Stimulated activated naive CD8-positive, alpha-beta T cell treated with anti-CD3 and anti-CD28 coated beads, Interleukin-15, amount 100 ng/mL, for 72 hours (primary cell): ENCODE measurements around the gene LRRN2.
"Not testable (repeated sequence)": the region's sequence is repeated elsewhere in the genome, so short reads cannot be mapped to it uniquely, and the experiment has no call there.

Source experiments
- ATAC-seq: fragments of 150-1000 bp; cut with Tn5 transposase; 2 replicates; pipeline ENCODE4 v1.10.0; 2021; ENCODE audit warnings: mild to moderate bottlenecking, moderate library complexity
- DNase-seq, 2 donors: peaks; one replicate each; pipeline ENCODE4 v3.0.0; 2021 to 2022
- H3K27ac Mint-ChIP-seq, 2 donors: one replicate each; pipeline ENCODE4 v1.8.0; 2022; ENCODE audit warnings: mild to moderate bottlenecking in 2 of 2, mixed read lengths in 2 of 2, moderate library complexity in 2 of 2
- H3K27me3 Mint-ChIP-seq: one replicate; pipeline ENCODE4 v1.8.0; 2022; ENCODE audit warnings: mixed read lengths
- H3K4me1 Mint-ChIP-seq: one replicate; pipeline ENCODE4 v1.8.0; 2022; ENCODE audit warnings: mild to moderate bottlenecking, mixed read lengths
- H3K4me3 Mint-ChIP-seq, 2 donors: one replicate each; pipeline ENCODE4 v1.8.0; 2022; ENCODE audit warnings: mild to moderate bottlenecking in 2 of 2, mixed read lengths in 2 of 2, moderate library complexity in 1 of 2
- H3K9me3 Mint-ChIP-seq, 2 donors: one replicate each; pipeline ENCODE4 v1.8.0; 2022; ENCODE audit warnings: mixed read lengths in 2 of 2

Gene LRRN2

GRCh38 chr1:204685236-204686006, at the start of gene LRRN2:
Gene LRRN2, minus strand, starts transcription at chr1:204685738. Its CDS starts 65,746 bp downstream, at chr1:204619992.
- peak within 1 kb of the TSS; percentile 63 to 89 for H3K4me3 Mint-ChIP-seq
- H3K9me3 Mint-ChIP-seq, result no peaks in the 10 kb centered on the region
- H3K27ac Mint-ChIP-seq, result peak within 1 kb of the TSS in 1 of 2 donors; percentile 44
- DNase-seq (no peak), ATAC-seq (peak; percentile 31)
- peaks cover 16% of the 10 kb centered on the region for H3K4me1 Mint-ChIP-seq
- H3K27me3 Mint-ChIP-seq, result peaks cover 60% of the 10 kb centered on the region

GRCh38 chr1:204735042-204735441, 49.5 kb upstream of the LRRN2 start:
- Mint-ChIP-seq H3K4me1 (no peaks in the 10 kb centered on the region), H3K27me3 (peaks cover 8% of the 10 kb centered on the region), H3K9me3 (peaks cover 10 to 16% of the 10 kb centered on the region in 2 donors), H3K4me3 (no peak overlapping the region), H3K27ac (no peak overlapping the region)
- ATAC-seq, result no peak
- no peak for DNase-seq

- DNase-seq, result no peak
- Mint-ChIP-seq H3K27me3 (peaks cover 8% of the 10 kb centered on the region), H3K4me1 (no peaks in the 10 kb centered on the region), H3K9me3 (peaks cover 10 to 16% of the 10 kb centered on the region in 2 donors), H3K27ac (no peak overlapping the region), H3K4me3 (no peak overlapping the region)
- ATAC-seq, result no peak
Measured at GRCh38 chr1:204733869-204734596, 48.5 kb upstream of the LRRN2 start.

- H3K27ac Mint-ChIP-seq, result peak overlapping the region in 1 of 2 donors; percentile 54
- peaks cover 8 to 16% of the 10 kb centered on the region in 2 donors for H3K9me3 Mint-ChIP-seq
- ATAC-seq (no peak), DNase-seq (no peak)
- H3K27me3 Mint-ChIP-seq, result peaks cover 10% of the 10 kb centered on the region
- no peaks in the 10 kb centered on the region for H3K4me1 Mint-ChIP-seq
- H3K4me3 Mint-ChIP-seq, result no peak overlapping the region
Measured at GRCh38 chr1:204733289-204733688, 47.8 kb upstream of the LRRN2 start.

- ATAC-seq, result no peak
- Mint-ChIP-seq H3K27ac (no peak overlapping the region), H3K9me3 (peaks cover 0 to 5% of the 10 kb centered on the region in 2 donors), H3K4me1 (no peaks in the 10 kb centered on the region), H3K27me3 (peaks cover 10% of the 10 kb centered on the region), H3K4me3 (no peak overlapping the region)
- DNase-seq, result no peak
Measured at GRCh38 chr1:204731985-204732575, 46.5 kb upstream of the LRRN2 start.

- peaks cover 5% of the 10 kb centered on the region for H3K27me3 Mint-ChIP-seq
Measured at GRCh38 chr1:204731509-204731908, 46.0 kb upstream of the LRRN2 start.

GRCh38 chr1:204730826-204731459, 45.4 kb upstream of the LRRN2 start:
- Mint-ChIP-seq H3K9me3 (no peaks in the 10 kb centered on the region), H3K4me1 (peaks cover 6% of the 10 kb centered on the region), H3K27me3 (peaks cover 5% of the 10 kb centered on the region), H3K27ac (no peak overlapping the region), H3K4me3 (no peak overlapping the region)
- ATAC-seq, result no peak
- DNase-seq, result no peak

More at GRCh38 chr1:204731509-204731908, 46.0 kb upstream of the LRRN2 start:
- no peak overlapping the region for H3K27ac Mint-ChIP-seq
- no peaks in the 10 kb centered on the region for H3K9me3 Mint-ChIP-seq
- H3K4me1 Mint-ChIP-seq, result peaks cover 2% of the 10 kb centered on the region
- no peak overlapping the region for H3K4me3 Mint-ChIP-seq
- no peak for ATAC-seq
- DNase-seq, result no peak

- no peak for ATAC-seq
- peaks cover 5% of the 10 kb centered on the region for H3K27me3 Mint-ChIP-seq
Measured at GRCh38 chr1:204729516-204729915, 44.0 kb upstream of the LRRN2 start.

GRCh38 chr1:204728456-204728855, 42.9 kb upstream of the LRRN2 start:
- no peak overlapping the region for H3K27ac Mint-ChIP-seq
- H3K4me1 Mint-ChIP-seq, result peaks cover 6% of the 10 kb centered on the region
- no peak overlapping the region for H3K4me3 Mint-ChIP-seq
- no peaks in the 10 kb centered on the region for H3K9me3 Mint-ChIP-seq
- ATAC-seq, result no peak
- peaks cover 5% of the 10 kb centered on the region for H3K27me3 Mint-ChIP-seq
- DNase-seq, result no peak

More at GRCh38 chr1:204729516-204729915, 44.0 kb upstream of the LRRN2 start:
- Mint-ChIP-seq H3K27ac (no peak overlapping the region), H3K4me1 (peaks cover 6% of the 10 kb centered on the region), H3K9me3 (no peaks in the 10 kb centered on the region), H3K4me3 (no peak overlapping the region)
- DNase-seq, result no peak

GRCh38 chr1:204728045-204728444, 42.5 kb upstream of the LRRN2 start:
- no peak overlapping the region for H3K27ac Mint-ChIP-seq

GRCh38 chr1:204727438-204727837, 41.9 kb upstream of the LRRN2 start:
- DNase-seq, H3K27me3 Mint-ChIP-seq: not testable (repeated sequence)

More at GRCh38 chr1:204728045-204728444, 42.5 kb upstream of the LRRN2 start:
- Mint-ChIP-seq H3K4me3 (no peak overlapping the region), H3K9me3 (no peaks in the 10 kb centered on the region), H3K4me1 (peaks cover 6% of the 10 kb centered on the region), H3K27me3 (peaks cover 5% of the 10 kb centered on the region)
- DNase-seq, result no peak
- ATAC-seq, result no peak

GRCh38 chr1:204726478-204726877, 40.9 kb upstream of the LRRN2 start:
- Mint-ChIP-seq H3K9me3 (no peaks in the 10 kb centered on the region), H3K27me3 (peaks cover 5% of the 10 kb centered on the region), H3K27ac (peak overlapping the region in 1 of 2 donors; percentile 81), H3K4me1 (peaks cover 6% of the 10 kb centered on the region), H3K4me3 (no peak overlapping the region)
- no peak for DNase-seq
- peak; percentile 74 for ATAC-seq

More at GRCh38 chr1:204727438-204727837, 41.9 kb upstream of the LRRN2 start:
- not testable (repeated sequence) for ATAC-seq, H3K4me1 Mint-ChIP-seq, H3K9me3 Mint-ChIP-seq, H3K27ac Mint-ChIP-seq, H3K4me3 Mint-ChIP-seq

GRCh38 chr1:204725821-204726448, 40.4 kb upstream of the LRRN2 start:
- Mint-ChIP-seq H3K27ac (no peak overlapping the region), H3K4me1 (peaks cover 6% of the 10 kb centered on the region), H3K9me3 (no peaks in the 10 kb centered on the region), H3K27me3 (peaks cover 5% of the 10 kb centered on the region), H3K4me3 (no peak overlapping the region)
- DNase-seq (no peak), ATAC-seq (no peak)

GRCh38 chr1:204723131-204723787, 37.7 kb upstream of the LRRN2 start:
- ATAC-seq (peak; percentile 52), DNase-seq (no peak)
- peaks cover 2% of the 10 kb centered on the region for H3K27me3 Mint-ChIP-seq
- no peak overlapping the region for H3K27ac Mint-ChIP-seq
- H3K9me3 Mint-ChIP-seq, result no peaks in the 10 kb centered on the region
- peaks cover 6% of the 10 kb centered on the region for H3K4me1 Mint-ChIP-seq
- H3K4me3 Mint-ChIP-seq, result no peak overlapping the region
